ENCODE measurements around the gene ZNF831.

ZNF831 gene

GRCh38 chr20:59146780-59147565 lies 16.6 kb upstream of the ZNF831 start:
- H3K36me3 ChIP-seq = no peaks in the 10 kb centered on the region
- no peak overlapping the region for H3K4me3 ChIP-seq (ENCODE audit: low read depth, low read length)
- peaks cover under 1% of the 10 kb centered on the region for H3K9me3 ChIP-seq (ENCODE audit: severe bottlenecking)
- no peak overlapping the region for H3K27ac ChIP-seq
- TF ChIP-seq CTCF (IDR thresholded peaks at IDR 0.05; ENCODE audit: low read depth, low read length) = no peak
- no peaks in the 10 kb centered on the region for H3K27me3 ChIP-seq (ENCODE audit: insufficient read depth, low read depth, severe bottlenecking)
- DNase-seq = no peak

GRCh38 chr20:59147586-59147985 lies 16.0 kb upstream of the ZNF831 start:
- no peak for TF ChIP-seq CTCF (IDR thresholded peaks at IDR 0.05; ENCODE audit: low read depth, low read length)
- Histone ChIP-seq H3K36me3 (no peaks in the 10 kb centered on the region), H3K4me3 (ENCODE audit: low read depth, low read length) (no peak overlapping the region), H3K27me3 (ENCODE audit: insufficient read depth, low read depth, severe bottlenecking) (no peaks in the 10 kb centered on the region), H3K9me3 (ENCODE audit: severe bottlenecking) (no peaks in the 10 kb centered on the region), H3K27ac (no peak overlapping the region)
- no peak for DNase-seq

- no peak for DNase-seq
These were observed 14.7 kb upstream of the ZNF831 start for GRCh38 chr20:59148701-59149493.

GRCh38 chr20:59149678-59150504 lies 13.7 kb upstream of the ZNF831 start:
- Histone ChIP-seq H3K9me3 (ENCODE audit: severe bottlenecking) (no peaks in the 10 kb centered on the region), H3K4me3 (ENCODE audit: low read depth, low read length) (no peak overlapping the region), H3K27ac (no peak overlapping the region), H3K27me3 (ENCODE audit: insufficient read depth, low read depth, severe bottlenecking) (no peaks in the 10 kb centered on the region), H3K36me3 (no peaks in the 10 kb centered on the region)
- no peak for TF ChIP-seq CTCF (IDR thresholded peaks at IDR 0.05; ENCODE audit: low read depth, low read length)
- no peak for DNase-seq

More at GRCh38 chr20:59148701-59149493, 14.7 kb upstream of the ZNF831 start:
- Histone ChIP-seq H3K27ac (no peak overlapping the region), H3K36me3 (no peaks in the 10 kb centered on the region), H3K27me3 (ENCODE audit: insufficient read depth, low read depth, severe bottlenecking) (no peaks in the 10 kb centered on the region), H3K9me3 (ENCODE audit: severe bottlenecking) (no peaks in the 10 kb centered on the region), H3K4me3 (ENCODE audit: low read depth, low read length) (no peak overlapping the region)
- TF ChIP-seq CTCF (IDR thresholded peaks at IDR 0.05; ENCODE audit: low read depth, low read length) = no peak

- Histone ChIP-seq H3K4me3 (ENCODE audit: low read depth, low read length) (no peak overlapping the region), H3K9me3 (ENCODE audit: severe bottlenecking) (no peaks in the 10 kb centered on the region), H3K27ac (no peak overlapping the region), H3K36me3 (no peaks in the 10 kb centered on the region), H3K27me3 (ENCODE audit: insufficient read depth, low read depth, severe bottlenecking) (no peaks in the 10 kb centered on the region)
- DNase-seq = no peak
- no peak for TF ChIP-seq CTCF (IDR thresholded peaks at IDR 0.05; ENCODE audit: low read depth, low read length)
These were observed 12.8 kb upstream of the ZNF831 start for GRCh38 chr20:59150821-59151251.

Measured in WERI-Rb-1 (cell line).